ENCODE data around the gene TMEM170B. TPM values are rescaled to one million over a fixed set of nuclear protein-coding genes. Genes with fewer than 3 reads are reported as not detected.

Gene TMEM170B
- total and polyA plus RNA-seq, 2 of the 8 experiments (the other 6 are each of a cell fraction or from before 2014, with no cell fraction given), result 0.80 to 4.3 TPM

DNA sequence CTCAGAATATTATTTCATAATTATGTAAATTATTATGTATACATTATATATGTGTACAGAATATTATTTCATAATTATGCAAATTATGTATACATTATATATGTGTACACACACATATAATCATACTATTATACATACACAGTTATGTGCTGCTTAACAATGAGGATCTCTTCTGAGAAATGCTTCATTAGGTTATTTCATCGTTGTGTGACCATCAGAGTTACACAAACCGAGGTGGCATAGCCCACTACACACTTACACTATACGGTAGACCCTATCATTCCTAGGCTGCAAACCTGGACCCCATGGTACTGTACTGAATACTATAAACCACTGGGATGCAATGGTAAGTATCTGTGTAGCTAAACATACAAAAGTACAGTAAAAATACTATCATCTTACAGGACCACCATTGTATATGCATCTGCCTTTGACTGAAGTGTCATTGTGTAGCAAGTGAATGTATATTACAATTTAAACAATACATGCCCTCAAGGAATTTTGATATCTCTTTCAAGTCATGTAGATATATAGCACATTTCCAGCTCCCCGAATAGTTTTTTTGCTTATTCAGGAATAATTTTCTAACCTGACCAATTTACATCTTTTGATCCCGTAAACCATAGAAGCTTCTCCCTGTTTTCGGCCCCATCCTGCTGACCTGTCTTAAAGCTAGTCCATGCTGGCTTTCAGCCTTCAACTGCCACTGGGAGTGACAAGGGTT, 71.2 kb downstream of the TMEM170B start:
- Histone ChIP-seq H2BK120ac (replicated peaks; ENCODE audit: low read depth, low read length) (no peak overlapping the region), H3K27ac (ENCODE audit: low read depth, low read length) (no peak overlapping the region), H3K4me2 (ENCODE audit: insufficient read depth in 1 of 2, low read depth in 2 of 2, low read length in 2 of 2) (no peak overlapping the region), H2AK5ac (ENCODE audit: low read depth, low read length) (no peak overlapping the region), H3K79me1 (ENCODE audit: low read depth, low read length) (no peaks in the 10 kb centered on the region), H3K9me3 (ENCODE audit: insufficient read depth in 2 of 2, low read depth in 1 of 2, low read length in 1 of 2) (no peaks in the 10 kb centered on the region), H3K4me3 (ENCODE audit: extremely low read depth in 1 of 4, insufficient read depth in 2 of 4, low read depth in 3 of 4, low read length in 4 of 4) (no peak overlapping the region), H3K9ac (replicated peaks in 1 of 4; ENCODE audit: extremely low read depth in 1 of 4, low read depth in 3 of 4, low read length in 3 of 4) (no peak overlapping the region), H3K56ac (replicated peaks; ENCODE audit: insufficient read length, low read depth, low read length) (no peak overlapping the region), H4K8ac (ENCODE audit: extremely low read depth, insufficient read depth, low read length) (0 out of 2 replicates have a peak overlapping the region, but pooled peaks have one; percentile 42), H2AFZ (ENCODE audit: low read length) (no peak overlapping the region), H3K27me3 (replicated peaks in 1 of 4; ENCODE audit: control insufficient read depth in 3 of 4, extremely low read depth in 1 of 4, insufficient read depth in 3 of 4, low read length in 3 of 4) (no peaks in the 10 kb centered on the region), H4K20me1 (replicated peaks in 1 of 2; ENCODE audit: control insufficient read depth in 1 of 2, insufficient read depth in 2 of 2, low read length in 2 of 2) (no peaks in the 10 kb centered on the region), H3K4ac (replicated peaks; ENCODE audit: insufficient read length, low read depth, low read length) (no peak overlapping the region), H3K23me2 (ENCODE audit: low read depth, low read length) (no peaks in the 10 kb centered on the region; the same call in 1 of the 2 replicates), H3K36me3 (ENCODE audit: control insufficient read depth in 2 of 4, insufficient read depth in 4 of 4, low read length in 3 of 4) (no peaks in the 10 kb centered on the region), H3K79me2 (ENCODE audit: control insufficient read depth in 1 of 2, insufficient read depth in 2 of 2, low read length in 2 of 2) (no peaks in the 10 kb centered on the region), H2BK15ac (ENCODE audit: low read length) (no peak overlapping the region), H3K4me1 (replicated peaks in 1 of 4; ENCODE audit: control insufficient read depth in 3 of 4, insufficient read depth in 4 of 4, low read length in 3 of 4) (peaks cover 0 to 3% (median 1%) of the 10 kb centered on the region in 4 experiments; a peak in 5 of 7 replicates), H3K18ac (ENCODE audit: extremely low read depth, low read length) (no peak overlapping the region), H4K5ac (ENCODE audit: insufficient read length, low read depth, low read length) (no peak overlapping the region), H3K23ac (ENCODE audit: insufficient read length) (no peak overlapping the region), H2BK12ac (ENCODE audit: low read depth, low read length) (no peak overlapping the region), H3K14ac (ENCODE audit: insufficient read length) (no peak overlapping the region), H2BK20ac (ENCODE audit: low read length) (no peak overlapping the region), H4K91ac (replicated peaks; ENCODE audit: insufficient read length, low read length) (no peak overlapping the region), H2BK5ac (ENCODE audit: low read depth, low read length) (0 out of 2 replicates have a peak overlapping the region, but pooled peaks have one; percentile 35)
- ChIA-PET POLR2A (ENCODE audit: partially characterized antibody) (no interaction called here), CTCF (ENCODE audit: partially characterized antibody) (interaction anchor here (0.7 to 4.3 kb wide), 2 partner anchors 8 to 12 kb away, joined by 3 to 17 read pairs; no protein-coding TSS in a partner anchor)
- WGBS, 2 experiments (ENCODE audit: extremely low coverage in 1 of 2, insufficient coverage in 1 of 2, insufficient read length in 1 of 2, insufficient replicate concordance in 2 of 2, low coverage in 1 of 2, low lambda C conversion rate in 2 of 2, missing lambda C conversion rate in 1 of 2), result 97% methylated on average over 6 of the region's 6 CpGs; no CpG with 5 or more reads in 1 of the 2 experiments
- no peak for DNase-seq (ENCODE audit: low read depth in 1 of 2, low spot score in 2 of 2)
- no peak for FAIRE-seq
- TF ChIP-seq TAF1 (IDR thresholded peaks at IDR 0.05; ENCODE audit: low read depth, low read length) (no peak), RAD21 (IDR thresholded peaks at IDR 0.05 in 1 of 2, conservative IDR thresholded peaks at IDR 0.05 in 1 of 2; ENCODE audit: low read depth in 2 of 2, low read length in 2 of 2) (no peak), SIN3A (conservative IDR thresholded peaks at IDR 0.05 in 1 of 2, IDR thresholded peaks at IDR 0.05 in 1 of 2; ENCODE audit: low read depth in 1 of 2, low read length in 2 of 2) (no peak), PHF8 (conservative IDR thresholded peaks at IDR 0.05; ENCODE audit: low read depth, low read length) (no peak), BCL11A (IDR thresholded peaks at IDR 0.05; ENCODE audit: low read depth in 2 of 2, low read length in 2 of 2) (no peak), SP4 (IDR thresholded peaks at IDR 0.05; ENCODE audit: low read length) (no peak), KDM1A (IDR thresholded peaks at IDR 0.05; ENCODE audit: borderline replicate concordance, low read length) (no peak), ZNF274 (IDR thresholded peaks at IDR 0.05; ENCODE audit: borderline replicate concordance, extremely low read depth, low read length) (no peak), BACH1 (IDR thresholded peaks at IDR 0.05; ENCODE audit: low read length) (no peak)
- TF ChIP-seq, protein P1, sequence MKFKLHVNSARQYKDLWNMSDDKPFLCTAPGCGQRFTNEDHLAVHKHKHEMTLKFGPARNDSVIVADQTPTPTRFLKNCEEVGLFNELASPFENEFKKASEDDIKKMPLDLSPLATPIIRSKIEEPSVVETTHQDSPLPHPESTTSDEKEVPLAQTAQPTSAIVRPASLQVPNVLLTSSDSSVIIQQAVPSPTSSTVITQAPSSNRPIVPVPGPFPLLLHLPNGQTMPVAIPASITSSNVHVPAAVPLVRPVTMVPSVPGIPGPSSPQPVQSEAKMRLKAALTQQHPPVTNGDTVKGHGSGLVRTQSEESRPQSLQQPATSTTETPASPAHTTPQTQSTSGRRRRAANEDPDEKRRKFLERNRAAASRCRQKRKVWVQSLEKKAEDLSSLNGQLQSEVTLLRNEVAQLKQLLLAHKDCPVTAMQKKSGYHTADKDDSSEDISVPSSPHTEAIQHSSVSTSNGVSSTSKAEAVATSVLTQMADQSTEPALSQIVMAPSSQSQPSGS (IDR thresholded peaks at IDR 0.05; ENCODE audit: low read length), result no peak
